C1 segment of cervical spinal cord (tissue), 14 donors: Measurements from ENCODE around the gene BRD4.
A peak's percentile ranks its signal among the peaks of the same experiment; 100 is the strongest.

Experiments used
- DNase-seq, 14 donors: peaks; one replicate each; lab custom pipeline; 2025; lab: John Stamatoyannopoulos, UW

BRD4 gene

GRCh38 chr19:15290166-15290565, 42.2 kb downstream of the BRD4 start:
- no peak for DNase-seq

DNA sequence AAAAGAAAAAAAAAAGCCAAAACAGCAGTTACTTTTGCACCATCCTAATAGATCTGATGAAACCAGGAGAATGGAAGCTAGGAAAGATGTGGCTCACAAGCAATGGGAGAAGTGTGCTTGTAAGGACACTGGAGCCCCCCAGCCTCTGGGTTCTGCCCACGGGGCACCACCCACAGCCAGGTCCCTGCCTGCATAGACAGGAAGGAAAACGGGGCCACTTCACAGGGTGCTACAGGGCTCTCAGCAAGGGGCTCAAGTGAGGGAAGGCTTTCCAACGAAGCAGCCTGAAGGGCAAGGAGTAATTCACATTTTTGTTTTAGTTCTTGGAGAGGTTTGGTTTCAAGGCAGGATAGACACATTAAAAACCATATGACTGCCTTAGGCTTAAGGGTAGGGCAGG, 42.7 kb downstream of the BRD4 start:
- no peak for DNase-seq

DNA sequence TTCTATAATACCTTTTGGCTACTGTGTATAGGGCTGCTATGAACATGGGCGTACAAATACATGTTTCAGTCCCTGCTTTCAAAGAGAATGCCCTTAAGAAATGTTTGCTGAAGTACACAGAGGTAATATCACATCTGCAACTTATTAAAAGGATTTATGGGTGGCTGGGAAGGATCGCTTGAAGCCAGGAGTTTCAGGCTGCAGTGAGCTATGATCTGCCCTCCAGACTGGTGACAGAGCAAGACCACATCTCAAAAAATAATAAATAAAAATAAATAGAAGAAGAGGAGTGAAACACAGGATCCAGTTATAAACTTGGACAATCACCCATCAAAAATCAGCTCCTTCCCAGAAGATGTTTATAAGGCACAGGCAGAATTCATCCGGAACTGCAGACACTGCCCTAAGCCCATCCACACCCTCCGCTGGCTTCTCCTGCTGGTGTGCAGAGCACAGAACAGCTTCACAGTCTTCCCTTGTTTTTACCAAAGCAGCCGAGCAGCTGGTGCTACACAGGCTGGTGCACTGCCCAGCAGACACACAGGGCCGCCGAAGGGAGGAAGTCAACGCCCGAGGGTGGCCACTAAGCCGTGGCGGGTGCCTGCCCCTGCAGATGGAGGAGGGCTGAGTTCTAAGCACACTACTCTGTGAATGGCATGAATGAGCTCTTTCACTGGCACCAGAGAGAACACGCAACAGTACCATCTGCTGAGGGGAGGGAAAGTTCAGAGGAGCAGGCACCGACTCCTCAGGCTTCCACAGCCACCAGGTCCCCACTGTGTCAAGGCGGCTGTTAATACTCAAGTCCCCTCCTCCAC, 44.0 kb downstream of the BRD4 start:
- peak in 13 of 14 donors; percentile 36 to 92 (median 75) for DNase-seq

DNA sequence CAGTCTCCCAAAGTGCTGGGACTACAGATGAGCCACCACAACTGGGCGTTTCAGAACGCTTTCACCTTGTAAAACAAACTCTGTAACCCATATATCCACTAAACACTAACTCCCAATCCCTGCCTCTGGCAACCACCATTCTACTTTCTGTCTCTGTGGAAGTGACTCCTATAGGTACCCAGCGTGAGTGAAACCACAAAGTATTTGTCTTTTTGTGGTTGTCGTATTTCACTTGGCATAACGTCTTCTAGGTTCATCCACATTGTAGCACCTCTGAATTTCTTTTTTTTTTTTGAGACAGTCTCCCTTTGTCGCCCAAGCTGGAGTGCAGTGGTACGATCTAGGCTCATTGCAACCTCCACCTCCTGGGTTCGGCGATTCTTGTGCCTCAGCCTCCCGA, 44.8 kb downstream of the BRD4 start:
- DNase-seq = no peak

GRCh38 chr19:15286688-15287365, 45.5 kb downstream of the BRD4 start:
- DNase-seq = no peak

- peak in 1 of 14 donors; percentile 10 for DNase-seq
These were observed 46.3 kb downstream of the BRD4 start for GRCh38 chr19:15285896-15286591.

GRCh38 chr19:15284896-15285295, 47.4 kb downstream of the BRD4 start:
- no peak for DNase-seq

DNA sequence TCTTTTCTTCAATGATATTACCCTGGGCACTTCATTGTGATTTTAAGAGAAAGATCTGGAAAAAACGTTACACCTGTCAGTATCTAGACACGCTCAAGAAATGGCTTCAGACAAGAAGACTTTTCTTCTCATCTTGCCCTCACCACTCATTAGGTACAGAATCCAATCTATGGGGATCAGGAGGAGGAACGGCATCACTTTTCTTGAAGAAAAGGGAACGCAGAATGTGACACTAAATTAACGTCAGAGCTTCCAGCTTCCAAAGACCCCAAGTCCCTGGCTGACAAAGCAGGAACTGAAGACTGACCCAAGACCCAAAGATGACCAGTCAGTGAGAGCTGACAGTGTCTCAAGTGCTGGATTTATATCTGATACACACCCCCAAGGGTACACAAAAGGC, 48.2 kb downstream of the BRD4 start:
- no peak for DNase-seq

GRCh38 chr19:15283141-15283883, 49.0 kb downstream of the BRD4 start:
- peak in 1 of 14 donors; percentile 33 for DNase-seq

- no peak for DNase-seq
These were observed 50.0 kb downstream of the BRD4 start for GRCh38 chr19:15282311-15282705.

DNA sequence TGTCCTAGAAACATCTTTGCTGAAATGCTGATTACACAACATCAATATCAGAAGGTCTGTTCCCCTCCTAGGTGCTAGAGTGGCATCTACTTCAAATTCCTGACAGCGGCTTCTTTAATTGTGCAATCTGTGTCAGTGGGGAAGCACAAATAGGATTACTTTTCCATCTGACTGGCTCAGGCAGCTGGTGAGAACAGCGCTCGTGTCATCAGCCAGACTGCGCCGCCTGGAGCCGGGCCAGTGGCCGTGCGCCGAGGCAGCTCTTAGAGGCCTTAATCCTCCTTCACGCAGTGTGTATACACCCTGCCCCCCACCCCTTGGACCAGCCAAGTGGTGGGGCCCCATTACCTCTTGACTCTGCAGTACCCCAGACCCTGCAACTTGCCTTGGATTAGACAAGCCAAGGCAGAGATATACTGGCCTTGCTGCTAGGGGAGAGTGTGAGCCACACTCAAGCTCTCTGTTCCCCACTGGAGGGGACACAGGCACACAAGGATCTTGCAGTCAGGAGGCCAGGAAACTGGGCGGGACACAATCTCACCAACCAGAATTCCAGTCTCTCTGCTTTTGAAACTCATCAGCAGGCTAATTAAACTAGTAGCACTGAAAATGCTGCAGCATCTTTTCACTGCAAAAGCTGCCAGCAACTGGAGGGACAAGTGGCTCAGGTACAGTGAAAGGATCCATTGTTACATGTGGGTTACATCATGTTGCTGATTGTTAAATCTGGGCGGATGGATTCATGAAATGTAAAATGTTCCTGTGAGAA, 51.2 kb downstream of the BRD4 start:
- DNase-seq = peak in 13 of 14 donors; percentile 15 to 87 (median 64)

DNA sequence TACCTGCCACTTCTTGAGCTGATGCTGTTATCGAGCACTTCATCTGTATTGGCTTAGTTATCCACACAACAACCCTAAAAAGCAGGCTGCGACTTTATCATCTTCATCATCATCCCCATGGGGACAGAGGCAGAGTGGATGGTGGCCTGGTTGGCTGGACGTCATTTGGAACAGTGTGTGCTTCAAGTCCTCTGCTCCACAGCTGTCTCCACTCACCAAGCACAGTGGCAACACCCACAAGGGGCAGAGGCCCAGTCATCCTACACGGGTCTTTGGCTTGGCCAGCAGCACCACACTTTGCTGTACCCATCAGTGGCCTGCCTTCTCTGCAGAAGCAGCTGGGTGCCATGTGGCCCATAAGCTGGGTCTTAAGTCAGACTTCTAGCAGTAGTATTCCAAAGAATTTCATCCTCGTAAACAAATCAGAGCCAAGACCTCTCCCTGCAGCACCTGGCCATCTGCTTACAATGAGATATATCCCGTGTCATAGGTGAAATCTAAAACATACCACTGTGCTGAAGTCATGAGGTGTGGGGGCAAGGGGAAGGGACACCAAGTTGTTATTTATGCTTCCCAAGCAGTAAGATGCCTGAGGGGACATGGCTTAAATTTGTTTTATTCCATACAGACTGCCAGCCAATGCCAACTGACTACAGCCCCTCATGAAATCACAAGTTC, 52.2 kb downstream of the BRD4 start:
- DNase-seq = peak in 1 of 14 donors; percentile 23

DNA sequence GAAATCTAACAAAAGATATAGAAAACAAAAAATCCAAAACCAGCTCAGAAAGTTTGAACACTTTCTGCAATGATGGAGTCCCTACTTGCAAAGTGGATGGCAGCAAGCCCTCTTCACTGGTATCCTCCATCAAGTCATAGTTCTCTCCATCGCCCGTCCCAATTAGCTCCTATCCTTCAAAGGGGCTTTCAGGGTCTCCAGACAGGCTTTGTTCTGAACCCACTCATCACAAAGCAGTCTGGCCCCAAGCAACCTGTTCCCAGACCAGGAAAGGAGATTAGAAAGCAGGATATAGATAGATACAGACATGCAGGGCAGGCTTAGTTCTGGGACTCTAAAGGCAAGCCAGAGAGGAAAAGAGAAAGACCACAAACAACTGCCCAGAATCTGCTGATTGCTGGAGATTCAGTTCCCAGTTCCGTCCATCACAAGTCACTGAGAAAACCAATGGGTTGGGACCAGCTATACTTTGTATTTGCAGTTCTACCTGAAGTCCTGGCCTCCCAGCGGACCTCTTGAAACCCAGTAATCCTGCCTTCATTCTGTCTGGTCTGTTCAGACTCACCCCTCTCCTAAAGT, 52.9 kb downstream of the BRD4 start:
- peak in 5 of 14 donors; percentile 4 to 15 (median 10) for DNase-seq

GRCh38 chr19:15276620-15277215, 55.6 kb downstream of the BRD4 start:
- DNase-seq = no peak

DNA sequence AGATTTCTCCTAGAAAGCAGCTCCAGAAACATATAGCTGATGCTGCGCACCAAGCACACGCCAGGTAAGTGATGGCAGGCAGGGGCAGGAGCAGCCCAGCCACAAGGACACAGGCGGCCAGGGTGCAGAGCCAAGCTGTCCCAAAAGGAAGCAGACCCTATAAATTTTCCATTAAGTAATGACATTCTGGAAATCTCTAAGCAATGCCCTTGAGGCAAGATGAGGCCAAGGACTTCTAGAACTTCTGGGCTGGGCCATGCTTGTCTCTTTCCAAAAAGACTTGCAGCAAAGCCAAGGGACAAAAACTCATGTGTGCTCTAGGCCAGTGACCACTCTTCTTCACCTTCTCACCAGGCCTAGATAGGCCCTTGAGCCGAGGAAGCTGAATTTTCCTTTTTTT, 57.9 kb downstream of the BRD4 start:
- DNase-seq = no peak

DNA sequence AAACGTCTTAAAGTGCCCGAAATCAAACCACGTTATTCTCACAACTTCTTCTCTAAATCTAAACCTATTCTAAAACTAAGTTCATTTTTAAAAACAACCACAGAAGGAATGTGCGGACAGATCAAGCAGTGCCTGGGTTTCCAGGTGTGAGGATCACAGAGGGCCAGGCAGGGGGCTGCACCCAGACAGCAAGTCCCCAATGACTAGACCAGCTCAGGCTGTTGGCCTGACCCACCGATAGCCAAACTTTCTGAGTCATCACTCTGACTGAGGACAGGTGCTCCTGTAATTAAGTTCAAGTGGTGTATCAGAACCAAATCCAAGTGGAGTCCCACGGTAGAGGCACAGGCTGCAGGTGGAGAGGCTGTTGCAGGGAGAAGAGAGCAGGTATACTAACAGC, 62.5 kb downstream of the BRD4 start:
- DNase-seq = no peak

- no peak for DNase-seq
These were observed 63.4 kb downstream of the BRD4 start for GRCh38 chr19:15268928-15269253.

DNA sequence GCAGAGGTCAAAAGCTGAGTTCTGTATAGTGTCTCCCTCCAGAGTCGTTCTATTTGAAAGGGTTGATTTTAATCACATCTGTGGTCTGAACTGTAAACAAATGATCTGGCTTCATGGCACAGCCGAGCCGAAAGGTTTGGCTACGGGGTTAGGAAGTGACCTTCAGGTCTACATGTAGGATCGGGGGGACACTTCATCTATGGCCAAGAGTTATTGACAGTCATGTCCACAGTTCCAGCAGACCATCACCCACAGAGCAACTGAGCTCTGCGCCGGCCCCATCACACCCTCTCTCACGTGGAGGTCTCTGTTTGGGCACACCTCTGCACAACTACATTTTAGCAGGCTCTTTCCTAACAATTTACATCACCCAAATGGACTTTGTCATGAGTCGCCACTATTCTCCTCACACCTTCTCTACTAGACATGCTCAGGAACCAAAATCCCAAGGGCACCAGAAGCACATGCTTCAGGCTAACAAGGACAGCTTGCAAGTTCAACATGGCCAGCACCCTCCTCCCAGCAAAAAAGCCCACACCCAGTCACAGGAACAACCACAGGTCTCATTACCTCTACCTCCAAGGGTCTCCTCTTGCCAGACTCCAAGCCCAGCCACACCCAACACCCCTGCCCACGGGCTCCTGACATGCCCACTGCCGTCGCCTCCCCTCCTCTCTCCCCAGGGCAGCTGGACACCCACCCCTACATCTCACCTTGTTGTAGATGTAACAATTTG, 64.0 kb downstream of the BRD4 start:
- no peak for DNase-seq

- peak in 1 of 14 donors; percentile 28 for DNase-seq
These were observed 65.7 kb downstream of the BRD4 start for GRCh38 chr19:15266683-15267082.
